H1 (cell line): ENCODE measurements around the gene SUCNR1. TPM values are rescaled to one million over a fixed set of nuclear protein-coding genes. Genes with fewer than 3 reads are reported as not detected.

Experiments used
- CHD7 ChIP-seq: fragments of 300-600 bp; sonication (generic); IDR thresholded peaks from 2 replicates; pipeline ENCODE4 v1.7.1; 2012; ENCODE audit warnings: low read length, moderate library complexity, mild to moderate bottlenecking, inconsistent platforms; ENCODE audit not compliant: insufficient replicate concordance
- CTBP2 ChIP-seq: IDR thresholded peaks from 2 replicates; pipeline ENCODE4 v1.7.0; 2011; ENCODE audit warnings: borderline replicate concordance, mild to moderate bottlenecking, moderate library complexity, mixed read lengths, low read length; ENCODE audit not compliant: insufficient read depth, insufficient read length
- JUN ChIP-seq: IDR thresholded peaks from 2 replicates; pipeline ENCODE4 v1.6.1; 2011; ENCODE audit warnings: low read depth, mild to moderate bottlenecking, improper control_type of control experiment, low read length
- KDM4A ChIP-seq: IDR thresholded peaks from one replicate; pipeline ENCODE4 v1.7.1; 2012; ENCODE audit warnings: low read depth, mild to moderate bottlenecking, moderate library complexity, low read length, inconsistent platforms; ENCODE audit not compliant: severe bottlenecking
- POLR2A ChIP-seq, 2 experiments: IDR thresholded peaks; 1 replicate in 1 of 2; 2 replicates in 1 of 2; pipeline ENCODE4 v1.6.1; 2011; ENCODE audit warnings: low read depth in 2 of 2, low read length in 2 of 2, mild to moderate bottlenecking in 2 of 2; ENCODE audit errors: control extremely low read depth in 1 of 2
- SAP30 ChIP-seq: fragments of 300-600 bp; sonication (generic); IDR thresholded peaks from 2 replicates; pipeline ENCODE4 v1.7.1; 2012; ENCODE audit warnings: low read length, moderate library complexity, mild to moderate bottlenecking, inconsistent platforms; ENCODE audit not compliant: insufficient read depth, insufficient replicate concordance
- polyA plus RNA-seq, 7 experiments: library from polyadenylated mRNA; depleted of rRNA in 3 of 7; stranded (reverse) in 5 of 7; unstranded in 2 of 7; fragments of >200 nt in 5 of 7; fragments of 200-250 nt in 2 of 7; gene quantifications; 1 replicate in 5 of 7; 2 replicates in 1 of 7; 4 replicates in 1 of 7; pipeline versions ENCODE4 v1.2.1 to v1.2.3, GENCODE V29; 2011 to 2013; ENCODE audit warnings: missing spikeins in 2 of 7, mixed read lengths in 2 of 7
- total RNA-seq: library from RNA; stranded (reverse); fragmentation: NEBNext Ultra II Directional; extraction: Animal tissue kit (Norgen Biotek cat#: 25700); gene quantifications from 2 replicates; pipeline ENCODE4 v1.2.1, GENCODE V29; 2021

SUCNR1 gene
- total and polyA plus RNA-seq, 2 of the 8 experiments (the other 6 are each of a cell fraction or from before 2014, with no cell fraction given): not detected

- no peak for TF ChIP-seq CHD7
- TF ChIP-seq POLR2A (IDR thresholded peaks at IDR 0.05; ENCODE audit: control extremely low read depth in 1 of 2, low read depth in 2 of 2, low read length in 2 of 2): no peak
- TF ChIP-seq KDM4A: no peak
- no peak for TF ChIP-seq CTBP2
- no peak for TF ChIP-seq JUN
- no peak for TF ChIP-seq SAP30
These were observed 38.0 kb downstream of the SUCNR1 start (continued) for GRCh38 chr3:151911462-151911861.
